ENCODE measurements around the gene CNPY1. TPM values are rescaled to one million over a fixed set of nuclear protein-coding genes. Genes with fewer than 3 reads are reported as not detected.

The CNPY1 gene
- total and polyA plus RNA-seq, 9 of the 15 experiments (the other 6 are each of a cell fraction or from before 2014, with no cell fraction given) = not detected

- no peak for TF ChIP-seq ZNF695 (CRISPR knock-in tag; IDR thresholded peaks at IDR 0.05)
- TF ChIP-seq THRA (IDR thresholded peaks at IDR 0.05) = no peak
- no peak for TF ChIP-seq CEBPB (tag; IDR thresholded peaks at IDR 0.05)
- no peak for TF ChIP-seq SMARCA5 (IDR thresholded peaks at IDR 0.05)
- no peak overlapping the region for H2AFZ ChIP-seq (ENCODE audit: low read depth, low read length)
- no peak overlapping the region for H3K4me3 ChIP-seq
- no peaks in the 10 kb centered on the region for H3K79me2 ChIP-seq (ENCODE audit: control insufficient read depth, insufficient read depth, low read length)
- FAIRE-seq (no peak), ATAC-seq (no peak), DNase-seq (ENCODE audit: extremely low read depth in 1 of 4, low spot score in 3 of 4) (no peak)
- ChIA-PET POLR2A (no interaction called here), CTCF (ENCODE audit: low intra/inter-chr PET ratio) (no interaction called here)
- H3K9me1 ChIP-seq (ENCODE audit: control insufficient read depth, insufficient read depth, low read length) = no peaks in the 10 kb centered on the region
- no peak overlapping the region for H3K4me2 ChIP-seq (ENCODE audit: insufficient read depth, low read length)
- H3K36me3 ChIP-seq (ENCODE audit: control insufficient read depth, insufficient read depth, low read length) = no peaks in the 10 kb centered on the region
- no TSS peak for BruUV-seq (replicated peaks)
- in situ Hi-C loops (cut with MboI) = no loop called here
- peaks cover 0 to 7% of the 10 kb centered on the region in 2 experiments; a peak in 1 of 5 replicates for H3K4me1 ChIP-seq (replicated peaks in 1 of 2; ENCODE audit: control insufficient read depth in 2 of 2, insufficient read depth in 2 of 2, low read length in 2 of 2)
- H3K27ac ChIP-seq (ENCODE audit: extremely low read depth, low read depth, low read length) = no peak overlapping the region
- no peak overlapping the region for H3K9ac ChIP-seq (ENCODE audit: insufficient read depth in 1 of 2, low read depth in 2 of 2, low read length in 2 of 2)
- H3K27me3 ChIP-seq (ENCODE audit: control insufficient read depth in 2 of 2, insufficient read depth in 2 of 2, low read length in 2 of 2) = peaks cover 48 to 52% of the 10 kb centered on the region in 2 experiments
- H4K20me1 ChIP-seq (replicated peaks; ENCODE audit: control insufficient read depth, insufficient read depth, low read length) = 0 out of 2 replicates have a peak, but pooled peaks cover 3% of the 10 kb centered on the region
- WGBS (ENCODE audit: insufficient coverage, low coverage, missing lambda C conversion rate) = 27% methylated on average over 60 of the region's 68 CpGs
- no peaks in the 10 kb centered on the region for H3K9me3 ChIP-seq (replicated peaks; ENCODE audit: control insufficient read depth, insufficient read depth, low read depth, low read length)
- intact Hi-C loops (cut with micrococcal nuclease) = no loop called here
Observed at GRCh38 chr7:155509725-155510551, 36.4 kb downstream of the CNPY1 start.

Data from K562 (cell line).